ACC112 (cell line): ENCODE results near the gene TMEM150A.
A peak's percentile ranks its signal among the peaks of the same experiment; 100 is the strongest.
"Not testable (repeated sequence)": the region's sequence is repeated elsewhere in the genome, so short reads cannot be mapped to it uniquely, and the experiment has no call there.

Experiments used
- H2AFZ ChIP-seq: fragments of 200-600 bp; sonication (generic); one replicate; pipeline ENCODE4 v1.6.0; 2017; ENCODE audit warnings: antibody characterized with exemption, low read length; ENCODE audit not compliant: unreplicated experiment
- H3K27ac ChIP-seq: fragments of 200-600 bp; sonication (generic); 2 replicates; pipeline ENCODE4 v1.5.1; 2014; ENCODE audit warnings: low read depth, mild to moderate bottlenecking, antibody characterized with exemption, low read length, moderate library complexity
- H3K27me3 ChIP-seq: fragments of 200-600 bp; sonication (generic); 2 replicates; pipeline ENCODE4 v1.6.1; 2014; ENCODE audit warnings: mild to moderate bottlenecking, antibody characterized with exemption, low read length, moderate library complexity, mixed read lengths; ENCODE audit not compliant: insufficient read depth
- H3K36me3 ChIP-seq: fragments of 200-600 bp; sonication (generic); 2 replicates; pipeline ENCODE4 v1.6.1; 2016; ENCODE audit warnings: mild to moderate bottlenecking, antibody characterized with exemption, low read length, moderate library complexity, mixed read lengths; ENCODE audit not compliant: insufficient read depth
- H3K4me1 ChIP-seq: fragments of 200-600 bp; sonication (generic); one replicate; pipeline ENCODE4 v1.6.1; 2016; ENCODE audit warnings: low read length, mixed read lengths; ENCODE audit not compliant: insufficient read depth, unreplicated experiment, control insufficient read depth
- H3K4me3 ChIP-seq: fragments of 200-600 bp; sonication (generic); 2 replicates; pipeline ENCODE4 v1.5.1; 2014; ENCODE audit warnings: mild to moderate bottlenecking, low read depth, low read length
- H3K79me2 ChIP-seq: fragments of 200-600 bp; sonication (generic); one replicate; pipeline ENCODE4 v1.6.0; 2016; ENCODE audit warnings: low read length; ENCODE audit not compliant: control insufficient read depth, unreplicated experiment, insufficient read depth

Gene TMEM150A

DNA sequence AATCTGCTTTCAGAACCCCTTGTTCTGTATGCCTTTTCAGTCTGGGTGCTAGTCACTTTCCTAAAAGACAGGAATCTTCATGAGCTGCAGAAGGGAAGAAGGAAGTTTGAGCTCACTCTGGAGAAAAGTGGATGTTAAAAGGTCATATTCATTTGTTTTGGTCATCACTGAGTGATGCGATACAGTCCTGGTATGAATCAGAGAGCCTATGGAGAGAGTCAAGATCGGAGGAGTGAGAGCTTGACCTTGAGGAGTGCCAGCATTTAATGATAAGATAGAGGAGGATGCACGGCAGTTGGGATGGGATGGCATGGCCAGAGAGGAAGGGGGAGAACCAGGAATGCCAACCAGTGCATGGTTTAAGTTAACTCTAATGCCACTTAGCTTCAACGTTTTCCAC lies 33.1 kb upstream of the TMEM150A start:
- H3K4me3 ChIP-seq = no peak overlapping the region
- peaks cover 9% of the 10 kb centered on the region for H3K79me2 ChIP-seq
- no peak overlapping the region for H2AFZ ChIP-seq
- H3K36me3 ChIP-seq = peaks cover 23% of the 10 kb centered on the region
- H3K27me3 ChIP-seq = no peaks in the 10 kb centered on the region
- H3K4me1 ChIP-seq = peaks cover 5% of the 10 kb centered on the region
- peak overlapping the region; percentile 13; the same call in 1 of the 2 replicates for H3K27ac ChIP-seq

DNA sequence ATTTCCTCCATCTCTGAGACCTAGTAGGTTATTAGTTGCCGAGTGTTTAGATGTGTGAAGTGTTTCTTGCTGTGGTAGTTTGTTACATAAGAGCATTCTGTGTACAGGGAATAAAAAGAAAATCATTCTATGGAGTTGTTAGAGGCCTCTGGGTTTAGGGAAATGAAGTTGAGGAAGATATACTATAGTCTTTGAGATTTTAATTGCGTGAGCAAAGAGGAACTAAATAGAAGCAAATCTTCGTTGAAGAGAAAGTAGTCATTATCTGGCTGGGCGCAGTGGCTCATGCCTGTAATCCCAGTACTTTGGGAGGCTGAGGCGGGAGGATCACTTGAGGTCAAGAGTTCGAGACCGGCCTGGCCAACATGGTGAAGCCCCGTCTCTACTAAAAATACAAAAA lies 32.5 kb upstream of the TMEM150A start:
- H3K4me3 ChIP-seq = no peak overlapping the region

DNA sequence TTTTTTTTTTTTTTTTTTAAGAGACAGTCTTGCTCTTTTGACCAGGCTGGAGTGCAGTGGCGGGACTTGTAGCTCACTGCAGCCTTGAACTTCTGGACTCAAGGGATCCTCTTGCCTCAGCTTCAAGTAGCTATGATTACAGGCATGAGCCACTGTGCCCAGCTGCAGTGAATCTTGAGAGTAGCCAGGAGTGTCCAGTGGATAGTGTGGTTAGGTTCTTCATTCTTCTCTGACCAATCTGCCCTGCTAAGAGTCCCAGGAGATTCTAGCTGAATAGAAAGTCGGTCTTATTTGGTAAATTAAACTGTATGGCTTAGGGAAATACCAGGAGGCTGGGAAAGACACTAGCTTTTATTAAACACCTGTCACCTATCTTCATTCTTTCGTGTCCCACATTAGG lies 28.8 kb upstream of the TMEM150A start:
- Histone ChIP-seq H3K27me3 (no peaks in the 10 kb centered on the region), H3K27ac (no peak overlapping the region), H3K36me3 (peaks cover 20% of the 10 kb centered on the region; the same call in 1 of the 2 replicates), H3K79me2 (peaks cover 9% of the 10 kb centered on the region), H3K4me3 (no peak overlapping the region), H2AFZ (no peak overlapping the region), H3K4me1 (peaks cover 5% of the 10 kb centered on the region)

More for the DNA sequence above, 32.5 kb upstream of the TMEM150A start:
- Histone ChIP-seq H3K4me1 (peaks cover 5% of the 10 kb centered on the region), H3K36me3 (peaks cover 29% of the 10 kb centered on the region), H2AFZ (no peak overlapping the region), H3K27ac (no peak overlapping the region), H3K79me2 (peaks cover 9% of the 10 kb centered on the region), H3K27me3 (no peaks in the 10 kb centered on the region)

DNA sequence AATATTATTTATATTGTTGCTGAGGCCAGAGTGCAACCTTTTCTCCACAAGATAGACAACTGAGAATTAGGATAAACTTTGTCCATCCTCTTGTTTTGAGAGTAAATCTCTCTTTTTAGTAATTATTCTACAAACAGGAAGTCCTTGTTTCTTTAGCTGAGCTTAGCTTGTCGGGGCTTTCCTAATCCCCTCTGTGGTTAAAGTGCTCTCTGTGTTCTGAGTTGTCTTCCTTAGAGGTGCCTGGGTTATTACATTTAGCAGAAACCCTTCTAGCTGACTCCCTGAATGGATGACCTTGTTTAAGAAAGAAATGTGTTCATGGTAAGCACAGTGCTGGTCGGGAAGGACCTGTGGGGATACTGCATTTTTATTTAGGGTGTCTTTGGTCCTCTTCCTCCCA lies 26.2 kb upstream of the TMEM150A start:
- Histone ChIP-seq H2AFZ (no peak overlapping the region), H3K27ac (no peak overlapping the region), H3K36me3 (peaks cover 30% of the 10 kb centered on the region; the same call in 1 of the 2 replicates), H3K27me3 (no peaks in the 10 kb centered on the region), H3K4me3 (no peak overlapping the region), H3K79me2 (peaks cover 4% of the 10 kb centered on the region), H3K4me1 (no peaks in the 10 kb centered on the region)

DNA sequence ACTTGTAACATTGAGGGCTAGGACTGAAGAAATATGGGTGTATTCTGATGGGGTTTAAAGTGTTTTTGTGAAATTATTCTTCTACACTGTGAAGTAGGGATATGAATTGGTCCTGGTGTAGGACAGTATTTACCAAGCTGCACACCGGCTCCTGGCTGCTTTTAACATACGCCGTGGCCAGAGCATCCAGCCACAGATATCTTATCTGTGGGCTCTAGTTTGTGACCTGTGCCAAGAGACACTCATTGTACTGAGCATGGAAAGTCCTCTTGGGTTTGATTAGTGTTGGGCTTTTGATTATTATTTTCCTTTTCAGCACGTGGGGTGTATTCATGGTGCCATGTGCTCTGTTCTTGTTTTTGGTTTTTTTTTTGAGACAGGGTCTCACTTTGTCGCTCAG lies 21.5 kb upstream of the TMEM150A start:
- Histone ChIP-seq H3K4me3 (no peak overlapping the region), H3K27ac (no peak overlapping the region), H2AFZ (no peak overlapping the region), H3K36me3 (peaks cover 38% of the 10 kb centered on the region), H3K27me3 (no peaks in the 10 kb centered on the region), H3K79me2 (peaks cover 23% of the 10 kb centered on the region), H3K4me1 (peaks cover 6% of the 10 kb centered on the region)

GRCh38 chr2:85621338-85621737 lies 18.8 kb upstream of the TMEM150A start:
- Histone ChIP-seq H3K27me3 (no peaks in the 10 kb centered on the region), H3K27ac (no peak overlapping the region), H3K4me1 (peaks cover 17% of the 10 kb centered on the region), H3K4me3 (no peak overlapping the region), H3K36me3 (peaks cover 32% of the 10 kb centered on the region), H2AFZ (no peak overlapping the region), H3K79me2 (peaks cover 47% of the 10 kb centered on the region)

GRCh38 chr2:85619617-85620016 lies 17.1 kb upstream of the TMEM150A start:
- H3K36me3 ChIP-seq = peaks cover 22% of the 10 kb centered on the region
- no peak overlapping the region for H3K4me3 ChIP-seq
- no peaks in the 10 kb centered on the region for H3K27me3 ChIP-seq
- H3K27ac ChIP-seq = no peak overlapping the region
- H2AFZ ChIP-seq = no peak overlapping the region
- peaks cover 17% of the 10 kb centered on the region for H3K4me1 ChIP-seq
- peaks cover 47% of the 10 kb centered on the region for H3K79me2 ChIP-seq

GRCh38 chr2:85617723-85618122 lies 15.2 kb upstream of the TMEM150A start:
- peaks cover 13% of the 10 kb centered on the region; the same call in 1 of the 2 replicates for H3K36me3 ChIP-seq
- H3K4me1 ChIP-seq = peaks cover 17% of the 10 kb centered on the region
- H3K79me2 ChIP-seq = peaks cover 43% of the 10 kb centered on the region
- H3K27me3 ChIP-seq, H2AFZ ChIP-seq, H3K27ac ChIP-seq: not testable (repeated sequence)
- peak overlapping the region; percentile 81 for H3K4me3 ChIP-seq

GRCh38 chr2:85615413-85615728 lies 12.9 kb upstream of the TMEM150A start:
- Histone ChIP-seq H3K4me1 (peaks cover 17% of the 10 kb centered on the region), H3K36me3 (peaks cover 5% of the 10 kb centered on the region; the same call in 1 of the 2 replicates), H3K4me3 (no peak overlapping the region; the same call in 1 of the 2 replicates), H3K27ac (no peak overlapping the region), H3K79me2 (peaks cover 39% of the 10 kb centered on the region), H3K27me3 (no peaks in the 10 kb centered on the region), H2AFZ (no peak overlapping the region)

DNA sequence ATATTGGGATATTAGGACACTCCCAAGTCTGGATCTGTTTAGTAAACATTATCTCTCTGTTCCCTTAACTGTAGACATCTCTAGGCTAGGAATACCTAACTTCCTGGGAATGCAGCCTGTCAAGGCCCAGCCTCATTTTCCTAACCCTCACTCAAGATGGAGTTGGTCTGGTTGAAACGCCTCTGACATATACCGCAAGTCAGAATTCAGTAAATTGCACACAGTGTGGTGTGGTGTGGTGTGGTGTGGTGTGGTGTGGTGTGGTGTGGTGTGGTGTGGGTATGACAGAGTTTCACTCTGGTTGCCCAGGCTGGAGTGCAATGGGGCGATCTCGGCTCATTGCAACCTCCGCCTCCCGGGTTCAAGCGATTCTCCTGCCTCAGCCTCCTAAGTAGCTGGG lies 12.3 kb upstream of the TMEM150A start:
- H3K27ac ChIP-seq, H3K4me3 ChIP-seq, H3K27me3 ChIP-seq, H2AFZ ChIP-seq, H3K36me3 ChIP-seq: not testable (repeated sequence)
- Histone ChIP-seq H3K4me1 (peaks cover 17% of the 10 kb centered on the region), H3K79me2 (peaks cover 35% of the 10 kb centered on the region)

DNA sequence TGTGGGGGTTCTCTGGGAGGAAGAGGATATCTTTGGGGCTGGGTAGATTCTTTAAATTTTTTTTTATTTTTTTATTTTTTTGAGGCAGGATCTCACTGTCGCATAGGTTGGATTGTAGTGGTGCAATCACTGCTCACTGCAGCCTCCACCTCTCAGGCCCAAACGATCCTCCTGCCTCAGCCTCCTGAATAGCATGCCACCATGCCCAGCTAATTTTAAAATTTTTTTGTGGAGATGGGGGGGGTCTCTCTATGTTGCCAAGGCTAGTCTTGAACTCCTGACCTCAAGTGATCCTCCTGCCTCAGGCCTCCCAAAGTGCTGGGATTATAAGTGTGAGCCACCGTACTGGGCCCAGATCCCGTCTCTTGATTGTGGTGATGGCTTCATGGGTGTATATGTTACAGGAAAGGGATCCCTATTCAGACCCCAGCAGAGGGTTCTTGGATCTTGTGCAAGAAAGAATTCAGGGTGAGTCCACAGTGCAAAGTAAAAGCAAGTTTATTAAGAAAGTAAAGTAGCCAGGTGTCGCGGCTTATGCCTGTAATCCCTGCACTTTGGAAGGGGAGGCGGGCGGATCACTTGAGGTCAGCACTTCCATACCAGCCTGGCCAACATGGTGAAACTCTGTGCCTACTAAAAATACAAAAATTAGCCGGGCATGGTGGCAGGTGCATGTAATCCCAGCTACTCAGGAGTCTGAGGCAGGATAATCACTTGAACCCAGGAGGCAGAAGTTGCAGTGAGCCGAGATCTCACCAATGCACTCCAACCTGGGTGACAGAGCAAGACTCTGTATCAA lies 11.4 kb upstream of the TMEM150A start:
- peaks cover 28% of the 10 kb centered on the region for H3K79me2 ChIP-seq
- no peak overlapping the region for H3K27ac ChIP-seq
- peaks cover 10% of the 10 kb centered on the region for H3K4me1 ChIP-seq
- no peaks in the 10 kb centered on the region for H3K36me3 ChIP-seq
- no peak overlapping the region for H3K4me3 ChIP-seq
- no peaks in the 10 kb centered on the region for H3K27me3 ChIP-seq
- no peak overlapping the region for H2AFZ ChIP-seq
